ENCODE measurements around the gene PDLIM7. TPM values are rescaled to one million over a fixed set of nuclear protein-coding genes. Genes with fewer than 3 reads are reported as not detected.

Gene PDLIM7
- total and polyA plus RNA-seq, 2 of the 4 experiments (the other 2 are of a cell fraction): 70.4 to 534 TPM

DNA sequence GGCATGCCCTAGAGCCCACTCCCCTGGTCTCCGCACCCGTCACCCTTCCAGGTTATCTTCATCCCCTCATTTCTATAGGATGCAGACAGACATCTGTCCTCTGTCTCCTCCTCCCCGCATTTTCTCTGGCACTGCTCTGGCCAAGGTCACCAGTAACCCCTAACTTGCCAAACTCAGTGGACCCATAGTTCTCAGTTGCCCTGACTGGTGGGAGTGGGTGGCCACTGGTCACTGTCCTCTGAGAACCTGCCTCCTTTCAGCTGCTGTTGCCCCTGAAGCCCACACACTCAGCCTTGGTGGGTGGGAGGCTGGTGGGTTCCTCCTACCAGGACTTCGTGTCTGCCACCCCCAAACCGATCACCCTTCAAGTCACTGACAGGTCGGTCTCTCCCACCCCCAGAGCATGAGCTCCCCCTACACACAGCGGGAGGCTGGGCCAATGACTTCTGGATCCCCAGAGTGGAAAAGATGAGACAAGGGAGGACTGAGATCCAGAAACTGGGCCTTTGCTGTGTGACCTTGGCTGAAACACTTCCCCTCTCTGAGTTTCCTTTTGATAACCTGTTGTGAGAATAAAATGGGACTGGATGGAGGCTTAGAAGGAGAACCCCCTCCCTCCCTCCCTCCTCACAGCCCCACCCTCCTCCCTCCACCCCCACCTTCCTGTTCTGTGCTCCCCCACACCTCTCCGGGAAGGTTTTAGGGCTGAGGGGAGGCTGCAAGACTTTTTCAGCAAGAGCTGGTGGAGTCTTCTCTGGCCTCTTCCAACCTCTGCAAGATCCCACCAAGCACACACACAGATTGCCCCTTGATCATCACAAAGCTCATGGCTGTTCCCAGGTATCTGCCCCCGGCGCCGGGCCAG, 21.6 kb downstream of the PDLIM7 start:
- no peak for DNase-seq
- ATAC-seq (ENCODE audit: low read depth): no peak
- Histone ChIP-seq H2AK5ac (ENCODE audit: low read depth, low read length) (peak overlapping the region; percentile 8), H3K4me2 (ENCODE audit: low read depth, low read length) (no peak overlapping the region), H2BK15ac (ENCODE audit: low read depth, low read length) (no peak overlapping the region), H3K36me3 (ENCODE audit: control insufficient read depth, insufficient read depth, low read length) (peaks cover 20% of the 10 kb centered on the region), H2AFZ (replicated peaks; ENCODE audit: low read length, poor library complexity) (peak overlapping the region; percentile 64), H3K4ac (ENCODE audit: low read depth, low read length) (0 out of 2 replicates have a peak overlapping the region, but pooled peaks have one; percentile 4), H3K9ac (ENCODE audit: low read depth, low read length) (no peak overlapping the region), H4K5ac (ENCODE audit: low read depth, low read length) (no peak overlapping the region), H3K18ac (ENCODE audit: low read depth, low read length) (no peak overlapping the region), H4K91ac (ENCODE audit: insufficient read depth, low read depth, low read length) (no peak overlapping the region), H3K23ac (ENCODE audit: low read depth, low read length) (no peak overlapping the region), H3K14ac (replicated peaks; ENCODE audit: low read depth, low read length) (no peak overlapping the region), H3K4me3 (ENCODE audit: insufficient read depth, low read depth, low read length) (no peak overlapping the region), H4K20me1 (ENCODE audit: insufficient read depth, low read length) (peaks cover 49% of the 10 kb centered on the region), H3K79me1 (ENCODE audit: low read depth in 1 of 2, low read length in 2 of 2) (peaks cover 0 to 23% of the 10 kb centered on the region in 2 experiments; a peak in 2 of 4 replicates), H2AK9ac (replicated peaks; ENCODE audit: low read depth, low read length, poor library complexity) (peak overlapping the region; percentile 82), H2BK20ac (ENCODE audit: low read depth, low read length) (no peak overlapping the region), H3K56ac (ENCODE audit: extremely low read depth, insufficient read depth, low read length) (no peak overlapping the region), H3K9me3 (ENCODE audit: control insufficient read depth, insufficient read depth, low read length) (no peaks in the 10 kb centered on the region), H3K4me1 (ENCODE audit: control insufficient read depth, insufficient read depth, low read length) (peaks cover 29% of the 10 kb centered on the region), H3K27me3 (ENCODE audit: control insufficient read depth, insufficient read depth, low read length) (no peaks in the 10 kb centered on the region), H2BK5ac (ENCODE audit: low read depth, low read length, poor library complexity, severe bottlenecking) (no peak overlapping the region), H3K27ac (ENCODE audit: insufficient read depth, low read length) (no peak overlapping the region), H4K8ac (ENCODE audit: low read depth in 2 of 2, low read length in 2 of 2) (no peak overlapping the region), H3K9me1 (ENCODE audit: insufficient read depth, low read length) (peaks cover 17% of the 10 kb centered on the region), H2BK120ac (ENCODE audit: low read depth, low read length) (no peak overlapping the region)
- no CpG with 5 or more reads among the region's 11 CpGs for WGBS, 2 experiments (ENCODE audit: extremely low coverage in 2 of 2, insufficient read length in 1 of 2)
- ChIA-PET CTCF (interaction anchor here (0.9 kb wide), 1 partner anchor 121 kb away, joined by 10 read pairs; no protein-coding TSS in a partner anchor), POLR2A (ENCODE audit: unreplicated experiment) (interaction anchor here (0.5 to 0.9 kb wide), 2 partner anchors 13 to 124 kb away, joined by 3 to 7 read pairs; partner anchors contain the start of gene LMAN2)
- BruUV-seq (replicated peaks): no TSS peak
- dilution Hi-C loops (cut with HindIII; ENCODE audit: low sequenced_read_pairs, unreplicated experiment): no loop called here
- in situ Hi-C loops (cut with MboI; ENCODE audit: low sequenced_read_pairs): no loop called here
- TF ChIP-seq POLR2A (IDR thresholded peaks at IDR 0.05; ENCODE audit: low read depth, low read length) (peak; percentile 31; the same call in 1 of the 2 replicates), SMC3 (IDR thresholded peaks at IDR 0.05; ENCODE audit: low read depth, low read length) (no peak)
- TF ChIP-seq, protein P1, sequence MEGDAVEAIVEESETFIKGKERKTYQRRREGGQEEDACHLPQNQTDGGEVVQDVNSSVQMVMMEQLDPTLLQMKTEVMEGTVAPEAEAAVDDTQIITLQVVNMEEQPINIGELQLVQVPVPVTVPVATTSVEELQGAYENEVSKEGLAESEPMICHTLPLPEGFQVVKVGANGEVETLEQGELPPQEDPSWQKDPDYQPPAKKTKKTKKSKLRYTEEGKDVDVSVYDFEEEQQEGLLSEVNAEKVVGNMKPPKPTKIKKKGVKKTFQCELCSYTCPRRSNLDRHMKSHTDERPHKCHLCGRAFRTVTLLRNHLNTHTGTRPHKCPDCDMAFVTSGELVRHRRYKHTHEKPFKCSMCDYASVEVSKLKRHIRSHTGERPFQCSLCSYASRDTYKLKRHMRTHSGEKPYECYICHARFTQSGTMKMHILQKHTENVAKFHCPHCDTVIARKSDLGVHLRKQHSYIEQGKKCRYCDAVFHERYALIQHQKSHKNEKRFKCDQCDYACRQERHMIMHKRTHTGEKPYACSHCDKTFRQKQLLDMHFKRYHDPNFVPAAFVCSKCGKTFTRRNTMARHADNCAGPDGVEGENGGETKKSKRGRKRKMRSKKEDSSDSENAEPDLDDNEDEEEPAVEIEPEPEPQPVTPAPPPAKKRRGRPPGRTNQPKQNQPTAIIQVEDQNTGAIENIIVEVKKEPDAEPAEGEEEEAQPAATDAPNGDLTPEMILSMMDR (conservative IDR thresholded peaks at IDR 0.05; ENCODE audit: low read depth, low read length): no peak
- intact Hi-C loops (cut with micrococcal nuclease): no loop called here

Data from IMR-90 (cell line).